Right lung (tissue), 5 donors: Measurements from ENCODE around the gene TSPAN31. TPM values are rescaled to one million over a fixed set of nuclear protein-coding genes. Genes with fewer than 3 reads are reported as not detected.

Experiments
- DNase-seq, 2 donors: peaks; one replicate each; pipeline ENCODE4 v3.0.0-alpha.2; 2013
- polyA plus RNA-seq, 5 donors: library from polyadenylated mRNA; unstranded; fragments of 120-200 nt; gene quantifications; one replicate each; pipeline versions ENCODE4 v1.2.1 to v1.2.3, GENCODE V29; 2013; ENCODE audit warnings: inconsistent platforms in 1 of 5, low replicate concordance in 1 of 5; ENCODE audit not compliant: insufficient read length in 5 of 5, insufficient read depth in 1 of 5

Gene TSPAN31
- polyA plus RNA-seq, 5 donors: 68.8 to 94.6 (median 79.4) TPM

DNA sequence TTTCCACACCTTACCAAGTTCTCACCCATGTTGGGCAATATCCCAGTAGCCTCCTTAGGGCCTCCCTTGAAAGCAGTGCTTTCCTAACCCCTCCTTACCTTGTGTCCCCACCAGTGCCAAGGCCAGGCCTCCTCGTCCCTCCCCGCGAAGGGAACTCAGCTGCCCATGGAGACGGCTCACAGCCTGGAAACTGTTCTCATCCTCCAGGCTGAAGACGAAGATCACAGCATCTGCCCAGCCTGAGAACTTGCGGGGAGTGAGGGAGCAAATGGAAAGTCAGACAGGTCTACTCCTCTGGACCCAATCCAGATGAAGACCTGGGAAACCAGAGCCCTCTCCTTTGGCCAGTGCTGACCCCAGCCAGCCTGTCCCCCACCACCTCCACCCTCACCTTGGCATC lies 10.9 kb upstream of the TSPAN31 start:
- no peak for DNase-seq

DNA sequence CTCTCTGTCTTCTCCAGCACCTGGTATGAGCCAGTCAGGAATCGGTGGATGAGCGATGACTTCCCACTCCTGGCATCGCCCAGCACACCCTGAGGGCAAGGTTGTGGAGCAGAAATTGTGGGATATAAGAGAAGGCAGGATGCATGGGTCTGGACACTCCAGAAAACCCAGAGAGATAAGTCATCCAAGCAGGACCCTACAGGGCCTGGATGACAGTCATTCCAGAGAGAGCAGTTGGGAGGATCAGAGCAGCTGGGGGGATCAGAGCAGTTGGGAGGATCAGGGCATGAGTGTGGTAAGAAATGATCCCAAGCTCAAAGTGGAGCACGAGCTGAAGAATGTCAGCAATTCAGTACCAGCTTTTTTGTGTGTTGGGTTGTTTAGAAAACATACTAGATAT lies 10.2 kb upstream of the TSPAN31 start:
- no peak for DNase-seq

- DNase-seq: no peak
Measured at GRCh38 chr12:57735198-57735855, 9.5 kb upstream of the TSPAN31 start.

GRCh38 chr12:57735952-57736740 lies 8.7 kb upstream of the TSPAN31 start:
- DNase-seq: no peak

DNA sequence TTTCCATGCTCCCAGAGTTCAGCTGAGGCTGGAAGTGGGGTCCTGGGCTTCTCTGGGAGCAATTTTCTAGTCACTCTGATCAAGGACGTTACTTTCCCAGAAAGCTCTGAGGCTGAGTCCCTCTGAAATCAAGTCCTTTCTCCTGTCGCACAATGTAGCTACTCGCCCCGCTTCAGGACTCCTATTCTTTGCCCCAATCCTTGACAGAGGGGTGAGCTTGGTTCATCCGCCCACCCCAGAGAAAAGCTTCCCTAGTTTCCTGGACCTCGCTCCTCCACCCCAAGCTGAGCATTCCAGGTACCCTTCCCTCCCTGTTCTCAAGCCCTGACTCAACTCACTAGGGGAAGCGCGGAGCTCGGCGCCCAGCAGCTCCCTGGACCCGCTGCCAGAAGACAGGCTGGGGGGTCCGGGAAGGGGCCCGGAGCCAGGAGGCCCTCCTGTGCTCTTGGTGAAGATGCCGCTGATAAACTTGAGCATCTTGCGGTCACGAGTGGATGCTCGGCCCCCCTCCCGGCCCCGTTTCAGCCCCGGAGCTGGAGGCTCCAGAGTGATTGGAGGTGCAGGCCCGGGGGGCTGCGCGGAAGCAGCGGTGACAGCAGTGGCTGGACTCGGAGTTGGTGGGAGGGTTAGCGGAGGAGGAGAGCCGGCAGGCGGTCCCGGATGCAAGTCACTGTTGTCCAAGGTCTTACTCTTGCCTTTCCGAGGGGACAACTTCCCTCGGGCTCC lies 7.9 kb upstream of the TSPAN31 start:
- DNase-seq: no peak

GRCh38 chr12:57737467-57738460 lies 7.1 kb upstream of the TSPAN31 start:
- no peak for DNase-seq

- no peak for DNase-seq
Measured at GRCh38 chr12:57738661-57739237, 6.1 kb upstream of the TSPAN31 start, which contains the start of gene AGAP2. Gene AGAP2 (minus strand): TSS chr12:57738742. CDS start chr12:57738246, 496 bp downstream.

- DNase-seq: no peak
Measured at GRCh38 chr12:57739387-57739786, 5.5 kb upstream of the TSPAN31 start.

DNA sequence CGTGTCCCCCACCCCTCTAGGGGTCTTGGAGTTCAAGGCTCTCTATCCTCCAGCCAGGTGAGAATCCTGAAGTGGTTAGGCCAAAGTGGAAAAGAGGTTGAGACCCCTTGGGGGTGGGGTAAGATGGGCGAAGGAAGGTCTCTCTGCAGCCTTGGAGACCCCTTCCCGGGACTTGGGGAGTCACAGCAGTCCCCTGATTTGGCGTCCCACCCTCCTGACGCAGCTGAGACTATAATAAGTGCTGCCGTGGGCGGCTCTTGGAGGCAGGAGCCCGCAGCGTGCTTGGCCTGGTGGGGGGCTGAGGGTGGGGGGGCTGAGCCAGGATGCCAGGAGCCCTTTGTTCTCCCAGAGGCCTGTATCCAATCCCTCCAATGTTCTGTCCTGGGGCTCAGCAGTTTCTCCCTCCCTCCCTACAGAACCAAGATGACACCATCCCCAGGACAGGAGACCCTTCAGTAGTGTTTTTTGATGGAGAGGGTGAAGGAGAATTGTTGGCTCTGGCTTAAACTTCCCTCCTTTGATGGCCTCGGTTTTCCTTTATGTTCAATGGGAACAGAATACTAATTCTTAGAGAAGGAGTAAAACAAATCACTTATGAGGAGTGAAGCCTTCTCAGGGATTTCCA lies 4.8 kb upstream of the TSPAN31 start:
- no peak for DNase-seq

- no peak for DNase-seq
Measured at GRCh38 chr12:57740656-57741412, 4.0 kb upstream of the TSPAN31 start.

GRCh38 chr12:57741413-57741789 lies 3.4 kb upstream of the TSPAN31 start:
- no peak for DNase-seq

GRCh38 chr12:57741844-57742738 lies 2.7 kb upstream of the TSPAN31 start:
- DNase-seq: no peak

DNA sequence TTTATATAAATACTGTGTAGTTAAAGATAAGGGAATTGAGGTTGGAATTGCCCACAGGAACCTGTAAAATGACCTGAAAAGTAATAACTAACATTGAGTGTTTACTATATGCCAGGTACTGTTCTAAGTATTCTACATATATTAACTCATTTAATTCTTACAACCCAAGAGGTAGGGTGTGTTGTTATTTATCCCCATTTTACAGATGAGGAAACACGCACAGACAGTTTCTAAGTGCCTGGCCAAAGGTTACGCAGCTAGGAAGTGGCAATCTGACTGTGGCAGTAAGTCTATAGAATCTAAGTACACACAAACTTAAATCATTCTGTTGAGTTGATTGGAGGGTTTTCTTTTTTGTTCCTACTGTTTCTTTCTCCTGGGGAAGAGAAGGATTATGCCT lies 1.1 kb upstream of the TSPAN31 start:
- no peak for DNase-seq

DNA sequence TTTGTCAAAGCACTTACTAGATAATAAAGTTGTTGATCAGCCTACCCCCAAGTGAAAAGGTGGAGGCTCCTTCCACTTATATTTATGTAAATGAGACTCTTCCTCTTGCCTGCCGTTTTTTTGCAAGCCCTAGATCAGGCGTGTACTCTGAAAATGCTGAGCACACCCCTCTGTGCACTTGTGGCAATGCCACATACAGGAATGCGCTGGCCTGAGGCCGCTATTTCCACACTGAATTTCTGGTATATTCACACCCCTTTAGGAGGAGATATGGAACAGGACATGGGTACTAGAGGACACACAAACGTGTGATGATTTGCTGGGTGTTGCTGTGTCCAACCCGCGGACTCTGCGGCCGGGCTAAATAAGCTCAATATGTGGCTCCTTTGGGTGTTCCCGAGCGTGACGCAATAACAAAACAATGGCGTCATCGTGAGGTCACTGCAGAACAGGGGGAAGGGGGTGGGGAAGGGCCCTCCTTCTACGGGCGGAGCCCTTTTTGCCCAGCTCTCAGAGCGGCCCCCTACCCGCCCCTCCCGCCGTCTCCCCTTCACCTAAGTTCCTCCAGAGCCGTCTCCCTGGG lies 554 bp upstream of the TSPAN31 start:
- DNase-seq: no peak

- DNase-seq: no peak
Measured at GRCh38 chr12:57745485-57745881, 644 bp downstream of the TSPAN31 start.

DNA sequence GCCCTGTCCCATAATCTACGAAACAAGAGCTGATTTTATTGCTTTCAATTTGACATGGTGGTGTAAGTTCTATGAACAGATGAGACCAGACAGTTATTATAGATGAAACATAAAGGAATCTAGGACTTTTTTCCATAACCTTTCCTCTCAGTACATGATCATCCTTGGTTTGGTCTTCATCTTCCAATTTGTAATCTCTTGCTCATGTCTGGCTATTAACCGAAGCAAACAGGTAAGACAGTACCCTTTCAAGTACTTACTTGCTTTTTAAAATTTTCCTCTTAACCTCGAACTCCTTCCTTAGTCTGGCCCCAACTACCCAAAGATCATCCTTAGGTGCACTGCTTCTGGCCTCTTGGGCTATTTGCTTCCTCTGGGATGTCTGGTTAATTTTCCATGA lies 1.2 kb downstream of the TSPAN31 start:
- DNase-seq: no peak

DNA sequence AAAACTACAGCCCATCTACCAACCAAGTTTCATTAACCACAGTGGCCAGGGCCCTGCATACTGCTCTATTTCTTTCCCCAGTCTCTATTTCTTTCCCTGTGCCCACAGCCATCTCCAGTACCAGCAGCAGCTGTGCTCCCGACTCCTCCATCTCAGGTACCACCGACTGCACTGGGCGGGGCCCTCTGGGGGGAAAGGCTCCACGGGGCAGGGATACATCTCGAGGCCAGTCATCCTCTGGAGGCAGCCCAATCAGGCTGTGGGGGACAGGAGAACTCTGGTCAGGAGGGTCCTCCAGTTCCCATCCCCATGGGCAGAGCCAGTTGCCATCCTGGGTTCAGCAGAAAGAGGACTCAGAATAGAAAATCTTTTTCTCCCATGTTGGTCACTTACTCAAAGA lies 4.2 kb downstream of the TSPAN31 start:
- DNase-seq: no peak
